ENCODE data around the gene SDK2. TPM values are rescaled to one million over a fixed set of nuclear protein-coding genes. Genes with fewer than 3 reads are reported as not detected.
A peak's percentile ranks its signal among the peaks of the same experiment; 100 is the strongest.

SDK2 gene
- total RNA-seq, 1 donor, result under 0.01 TPM

- TF ChIP-seq CTCF (IDR thresholded peaks at IDR 0.05; ENCODE audit: extremely low read depth, low read depth, low read length), result no peak
- Histone ChIP-seq H3K79me2 (ENCODE audit: insufficient read depth, low read length) (no peaks in the 10 kb centered on the region), H3K36me3 (ENCODE audit: insufficient read depth, low read length) (no peaks in the 10 kb centered on the region), H3K4me3 (ENCODE audit: insufficient read depth, low read length) (no peak overlapping the region), H3K27ac (ENCODE audit: low read depth, low read length) (no peak overlapping the region), H3K27me3 (ENCODE audit: insufficient read depth, low read length) (no peaks in the 10 kb centered on the region), H4K20me1 (ENCODE audit: insufficient read depth, low read length) (no peaks in the 10 kb centered on the region), H3K9me3 (ENCODE audit: low read depth, low read length) (no peaks in the 10 kb centered on the region), H3K4me1 (ENCODE audit: insufficient read depth, low read length) (no peaks in the 10 kb centered on the region), H3K4me2 (ENCODE audit: insufficient read depth, low read length) (no peak overlapping the region), H2AFZ (ENCODE audit: low read length) (no peak overlapping the region)
- DNase-seq (ENCODE audit: insufficient read length, low spot score, missing footprints), result no peak
These were observed 212.6 kb downstream of the SDK2 start for GRCh38 chr17:73431401-73432205.

GRCh38 chr17:73430848-73431247 lies 213.4 kb downstream of the SDK2 start:
- Histone ChIP-seq H3K4me1 (ENCODE audit: insufficient read depth, low read length) (no peaks in the 10 kb centered on the region), H3K4me2 (ENCODE audit: insufficient read depth, low read length) (no peak overlapping the region), H3K4me3 (ENCODE audit: insufficient read depth, low read length) (no peak overlapping the region), H3K36me3 (ENCODE audit: insufficient read depth, low read length) (no peaks in the 10 kb centered on the region), H4K20me1 (ENCODE audit: insufficient read depth, low read length) (no peaks in the 10 kb centered on the region), H3K27me3 (ENCODE audit: insufficient read depth, low read length) (no peaks in the 10 kb centered on the region), H3K79me2 (ENCODE audit: insufficient read depth, low read length) (no peaks in the 10 kb centered on the region), H2AFZ (ENCODE audit: low read length) (no peak overlapping the region), H3K27ac (ENCODE audit: low read depth, low read length) (no peak overlapping the region), H3K9me3 (ENCODE audit: low read depth, low read length) (no peaks in the 10 kb centered on the region)
- TF ChIP-seq CTCF (IDR thresholded peaks at IDR 0.05; ENCODE audit: extremely low read depth, low read depth, low read length), result no peak
- no peak for DNase-seq (ENCODE audit: insufficient read length, low spot score, missing footprints)

- no peak for TF ChIP-seq CTCF (IDR thresholded peaks at IDR 0.05; ENCODE audit: extremely low read depth, low read depth, low read length)
- H3K4me2 ChIP-seq (ENCODE audit: insufficient read depth, low read length), result no peak overlapping the region
- H3K4me1 ChIP-seq (ENCODE audit: insufficient read depth, low read length), result no peaks in the 10 kb centered on the region
- H4K20me1 ChIP-seq (ENCODE audit: insufficient read depth, low read length), result no peaks in the 10 kb centered on the region
- no peaks in the 10 kb centered on the region for H3K79me2 ChIP-seq (ENCODE audit: insufficient read depth, low read length)
- H3K9me3 ChIP-seq (ENCODE audit: low read depth, low read length), result no peaks in the 10 kb centered on the region
- no peaks in the 10 kb centered on the region for H3K36me3 ChIP-seq (ENCODE audit: insufficient read depth, low read length)
- no peak overlapping the region for H3K4me3 ChIP-seq (ENCODE audit: insufficient read depth, low read length)
- H2AFZ ChIP-seq (ENCODE audit: low read length), result no peak overlapping the region
- no peak for DNase-seq (ENCODE audit: insufficient read length, low spot score, missing footprints)
- no peak overlapping the region for H3K27ac ChIP-seq (ENCODE audit: low read depth, low read length)
- H3K27me3 ChIP-seq (ENCODE audit: insufficient read depth, low read length), result no peaks in the 10 kb centered on the region
These were observed 214.0 kb downstream of the SDK2 start for GRCh38 chr17:73430165-73430680.

GRCh38 chr17:73429440-73430164 lies 214.6 kb downstream of the SDK2 start:
- Histone ChIP-seq H3K79me2 (ENCODE audit: insufficient read depth, low read length) (no peaks in the 10 kb centered on the region), H3K9me3 (ENCODE audit: low read depth, low read length) (no peaks in the 10 kb centered on the region), H3K4me2 (ENCODE audit: insufficient read depth, low read length) (no peak overlapping the region), H2AFZ (ENCODE audit: low read length) (no peak overlapping the region), H3K4me3 (ENCODE audit: insufficient read depth, low read length) (no peak overlapping the region), H3K36me3 (ENCODE audit: insufficient read depth, low read length) (no peaks in the 10 kb centered on the region), H4K20me1 (ENCODE audit: insufficient read depth, low read length) (no peaks in the 10 kb centered on the region), H3K4me1 (ENCODE audit: insufficient read depth, low read length) (no peaks in the 10 kb centered on the region), H3K27me3 (ENCODE audit: insufficient read depth, low read length) (no peaks in the 10 kb centered on the region), H3K27ac (ENCODE audit: low read depth, low read length) (no peak overlapping the region)
- TF ChIP-seq CTCF (IDR thresholded peaks at IDR 0.05; ENCODE audit: extremely low read depth, low read depth, low read length), result peak; percentile 95
- peak; percentile 98 for DNase-seq (ENCODE audit: insufficient read length, low spot score, missing footprints)
